NCI-H69 (cell line): ENCODE measurements around the gene WHAMM.
"Not testable (repeated sequence)": the region's sequence is repeated elsewhere in the genome, so short reads cannot be mapped to it uniquely, and the experiment has no call there.

Source experiments
- DNase-seq: peaks from one replicate; lab custom pipeline; 2025; lab: John Stamatoyannopoulos, UW

Gene WHAMM

GRCh38 chr15:82809308-82810060, at the start of gene WHAMM:
Gene WHAMM (plus strand): TSS chr15:82809628. CDS start chr15:82809727, 99 bp downstream.
- peak; percentile 96 for DNase-seq

GRCh38 chr15:82763361-82764116, 45.9 kb upstream of the WHAMM start:
- no peak for DNase-seq

GRCh38 chr15:82764117-82764490, 45.3 kb upstream of the WHAMM start:
- DNase-seq: no peak

GRCh38 chr15:82764740-82765139, 44.7 kb upstream of the WHAMM start:
- no peak for DNase-seq

GRCh38 chr15:82766201-82766600, 43.2 kb upstream of the WHAMM start:
- DNase-seq: not testable (repeated sequence)

GRCh38 chr15:82767163-82767829, 42.1 kb upstream of the WHAMM start:
- DNase-seq: no peak

- DNase-seq: no peak
Measured at GRCh38 chr15:82768414-82769054, 40.9 kb upstream of the WHAMM start.

- DNase-seq: no peak
Measured at GRCh38 chr15:82771789-82772607, 37.4 kb upstream of the WHAMM start.

- no peak for DNase-seq
Measured at GRCh38 chr15:82774496-82774895, 34.9 kb upstream of the WHAMM start.

GRCh38 chr15:82778755-82779154, 30.7 kb upstream of the WHAMM start:
- no peak for DNase-seq

- DNase-seq: no peak
Measured at GRCh38 chr15:82781349-82781748, 28.1 kb upstream of the WHAMM start.

GRCh38 chr15:82788496-82788895, 20.9 kb upstream of the WHAMM start:
- DNase-seq: no peak

- no peak for DNase-seq
Measured at GRCh38 chr15:82789491-82789890, 19.9 kb upstream of the WHAMM start.

- no peak for DNase-seq
Measured at GRCh38 chr15:82790321-82790720, 19.1 kb upstream of the WHAMM start.

GRCh38 chr15:82792068-82792467, 17.4 kb upstream of the WHAMM start:
- no peak for DNase-seq

- DNase-seq: no peak
Measured at GRCh38 chr15:82793737-82794136, 15.7 kb upstream of the WHAMM start.

- DNase-seq: no peak
Measured at GRCh38 chr15:82798104-82798503, 11.3 kb upstream of the WHAMM start.

- no peak for DNase-seq
Measured at GRCh38 chr15:82798531-82799166, 10.8 kb upstream of the WHAMM start.

- DNase-seq: no peak
Measured at GRCh38 chr15:82799183-82799841, 10.1 kb upstream of the WHAMM start.

GRCh38 chr15:82802497-82802896, 6.9 kb upstream of the WHAMM start:
- DNase-seq: no peak
